ENCODE measurements around the gene CIB4. TPM values are rescaled to one million over a fixed set of nuclear protein-coding genes. Genes with fewer than 3 reads are reported as not detected.

Gene CIB4
- total RNA-seq, 3 donors from 2014 or later (not counting 1 experiment from before 2014, with no cell fraction given): not detected

GRCh38 chr2:26612034-26612433, 29.1 kb downstream of the CIB4 start:
- H3K27me3 Mint-ChIP-seq (ENCODE audit: low read depth in 2 of 2): peaks cover 0 to 5% of the 10 kb centered on the region in 2 donors
- TF ChIP-seq, protein P1, sequence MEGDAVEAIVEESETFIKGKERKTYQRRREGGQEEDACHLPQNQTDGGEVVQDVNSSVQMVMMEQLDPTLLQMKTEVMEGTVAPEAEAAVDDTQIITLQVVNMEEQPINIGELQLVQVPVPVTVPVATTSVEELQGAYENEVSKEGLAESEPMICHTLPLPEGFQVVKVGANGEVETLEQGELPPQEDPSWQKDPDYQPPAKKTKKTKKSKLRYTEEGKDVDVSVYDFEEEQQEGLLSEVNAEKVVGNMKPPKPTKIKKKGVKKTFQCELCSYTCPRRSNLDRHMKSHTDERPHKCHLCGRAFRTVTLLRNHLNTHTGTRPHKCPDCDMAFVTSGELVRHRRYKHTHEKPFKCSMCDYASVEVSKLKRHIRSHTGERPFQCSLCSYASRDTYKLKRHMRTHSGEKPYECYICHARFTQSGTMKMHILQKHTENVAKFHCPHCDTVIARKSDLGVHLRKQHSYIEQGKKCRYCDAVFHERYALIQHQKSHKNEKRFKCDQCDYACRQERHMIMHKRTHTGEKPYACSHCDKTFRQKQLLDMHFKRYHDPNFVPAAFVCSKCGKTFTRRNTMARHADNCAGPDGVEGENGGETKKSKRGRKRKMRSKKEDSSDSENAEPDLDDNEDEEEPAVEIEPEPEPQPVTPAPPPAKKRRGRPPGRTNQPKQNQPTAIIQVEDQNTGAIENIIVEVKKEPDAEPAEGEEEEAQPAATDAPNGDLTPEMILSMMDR (IDR thresholded peaks at IDR 0.05): no peak
- DNase-seq: no peak
- Histone ChIP-seq H3K36me3 (ENCODE audit: control insufficient read depth, insufficient read depth, low read length) (no peaks in the 10 kb centered on the region), H3K9me3 (ENCODE audit: control insufficient read depth, insufficient read depth, low read length) (no peaks in the 10 kb centered on the region), H3K27me3 (ENCODE audit: control insufficient read depth, insufficient read depth, low read length) (no peaks in the 10 kb centered on the region), H3K27ac (ENCODE audit: low read length) (no peak overlapping the region), H3K4me3 (ENCODE audit: low read length) (no peak overlapping the region), H3K4me1 (ENCODE audit: control insufficient read depth, insufficient read depth, low read length) (peaks cover 30% of the 10 kb centered on the region)
- intact Hi-C loops (cut with micrococcal nuclease): no loop called here
- no peak for ATAC-seq
- no peak overlapping the region for H3K4me3 Mint-ChIP-seq
- no peaks in the 10 kb centered on the region for H3K36me3 Mint-ChIP-seq
- WGBS (ENCODE audit: insufficient coverage): 100% methylated on average over 2 of the region's 2 CpGs
- peaks cover 26 to 28% of the 10 kb centered on the region in 2 donors for H3K4me1 Mint-ChIP-seq
- no peak overlapping the region for H3K27ac Mint-ChIP-seq
- H3K9me3 Mint-ChIP-seq: no peaks in the 10 kb centered on the region

DNA sequence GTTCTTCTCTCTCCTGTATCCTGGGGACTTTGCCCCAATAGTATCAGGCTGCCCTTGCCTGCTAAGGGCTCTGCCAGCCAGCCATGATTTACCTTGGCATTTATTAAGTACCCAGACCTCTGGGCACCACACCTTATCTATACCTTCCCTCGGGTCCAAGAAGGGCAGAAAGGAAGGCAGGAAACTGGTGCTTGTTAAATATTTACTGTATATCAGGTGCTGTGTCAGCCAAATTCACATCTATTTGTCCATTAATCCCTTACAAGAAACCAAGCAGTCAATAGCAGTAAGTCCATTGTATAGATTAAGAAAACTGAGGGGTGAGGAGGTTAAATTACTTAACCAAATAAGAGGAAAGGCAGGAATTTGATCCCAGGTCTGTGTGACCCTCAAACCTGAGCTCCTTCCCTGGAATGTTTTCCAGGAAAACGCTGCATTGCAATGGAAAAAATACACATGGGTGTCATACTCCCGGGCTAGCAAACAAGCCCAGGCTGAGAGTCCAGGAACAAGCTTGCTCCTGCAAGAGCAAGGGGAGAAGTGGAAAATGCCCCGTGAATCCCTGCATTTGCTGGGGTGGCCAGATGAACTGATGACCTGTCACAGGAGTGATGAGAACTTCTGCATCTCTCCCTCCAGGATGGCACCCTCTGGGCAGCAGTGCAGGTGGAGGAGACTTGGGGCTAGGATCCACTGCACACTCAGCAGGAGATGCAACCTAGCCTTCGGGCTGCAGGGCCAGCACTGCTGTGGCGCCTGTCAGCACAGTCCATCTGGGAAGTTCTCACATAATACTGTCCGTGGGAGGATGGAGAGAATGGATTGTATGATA, 30.4 kb downstream of the CIB4 start:
- Mint-ChIP-seq H3K4me3 (peak overlapping the region; percentile 40), H3K9me3 (no peaks in the 10 kb centered on the region), H3K27me3 (ENCODE audit: low read depth in 2 of 2) (peaks cover 0 to 2% of the 10 kb centered on the region in 2 donors), H3K36me3 (no peaks in the 10 kb centered on the region), H3K27ac (no peak overlapping the region), H3K4me1 (peaks cover 26 to 32% of the 10 kb centered on the region in 2 donors)
- WGBS (ENCODE audit: insufficient coverage): 89% methylated on average over 6 of the region's 7 CpGs
- Histone ChIP-seq H3K36me3 (ENCODE audit: control insufficient read depth, insufficient read depth, low read length) (no peaks in the 10 kb centered on the region), H3K27ac (ENCODE audit: low read length) (no peak overlapping the region), H3K9me3 (ENCODE audit: control insufficient read depth, insufficient read depth, low read length) (no peaks in the 10 kb centered on the region), H3K4me3 (ENCODE audit: low read length) (no peak overlapping the region), H3K27me3 (ENCODE audit: control insufficient read depth, insufficient read depth, low read length) (no peaks in the 10 kb centered on the region), H3K4me1 (ENCODE audit: control insufficient read depth, insufficient read depth, low read length) (peaks cover 30% of the 10 kb centered on the region)
- intact Hi-C loops (cut with micrococcal nuclease): no loop called here
- DNase-seq: peak in 1 of 2 donors; percentile 1
- no peak for ATAC-seq
- TF ChIP-seq, protein P1 (IDR thresholded peaks at IDR 0.05): no peak

DNA sequence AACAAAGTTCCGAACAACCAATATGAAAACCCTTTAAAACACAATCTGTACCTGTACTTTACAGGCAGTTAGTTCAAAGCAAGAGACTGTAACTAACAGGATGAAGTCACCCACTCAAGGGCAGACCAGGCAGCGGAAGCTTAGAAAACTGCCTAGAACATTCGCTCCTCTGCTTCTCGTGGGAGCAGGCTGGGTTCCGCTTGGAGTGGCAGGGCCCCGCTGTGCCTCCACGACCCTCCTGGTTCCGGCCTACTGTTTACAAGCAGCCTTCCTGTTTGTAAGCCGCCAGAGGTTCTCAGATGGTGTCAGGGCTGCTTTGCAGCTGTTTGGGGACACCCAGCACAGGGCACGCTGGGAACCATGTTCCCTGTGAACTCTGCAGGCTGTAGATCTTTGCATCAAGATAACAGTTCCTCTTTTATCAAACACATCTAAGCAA, 31.3 kb downstream of the CIB4 start:
- DNase-seq: peak; percentile 11 to 45
- no peaks in the 10 kb centered on the region for H3K9me3 Mint-ChIP-seq
- TF ChIP-seq, protein P1 (IDR thresholded peaks at IDR 0.05): no peak
- H3K27ac Mint-ChIP-seq: no peak overlapping the region
- H3K36me3 Mint-ChIP-seq: no peaks in the 10 kb centered on the region
- no peaks in the 10 kb centered on the region for H3K27me3 ChIP-seq (ENCODE audit: control insufficient read depth, insufficient read depth, low read length)
- no peak overlapping the region for H3K27ac ChIP-seq (ENCODE audit: low read length)
- no peaks in the 10 kb centered on the region for H3K36me3 ChIP-seq (ENCODE audit: control insufficient read depth, insufficient read depth, low read length)
- WGBS (ENCODE audit: insufficient coverage): 54% methylated on average over 10 of the region's 10 CpGs
- peaks cover 30% of the 10 kb centered on the region for H3K4me1 ChIP-seq (ENCODE audit: control insufficient read depth, insufficient read depth, low read length)
- peaks cover 0 to 2% of the 10 kb centered on the region in 2 donors for H3K27me3 Mint-ChIP-seq (ENCODE audit: low read depth in 2 of 2)
- ATAC-seq: no peak
- peak overlapping the region; percentile 38 for H3K4me3 Mint-ChIP-seq
- H3K4me3 ChIP-seq (ENCODE audit: low read length): no peak overlapping the region
- intact Hi-C loops (cut with micrococcal nuclease): no loop called here
- no peaks in the 10 kb centered on the region for H3K9me3 ChIP-seq (ENCODE audit: control insufficient read depth, insufficient read depth, low read length)
- H3K4me1 Mint-ChIP-seq: peaks cover 26 to 37% of the 10 kb centered on the region in 2 donors

Data from natural killer cell (primary cell).